NCI-H1436 treated with DMSO at 0.1 percent for 48 hours (cell line): ENCODE data around the gene FOSL1.

Experiments used
- DNase-seq: peaks from one replicate; lab custom pipeline; 2025; lab: John Stamatoyannopoulos, UW

Gene FOSL1

DNA sequence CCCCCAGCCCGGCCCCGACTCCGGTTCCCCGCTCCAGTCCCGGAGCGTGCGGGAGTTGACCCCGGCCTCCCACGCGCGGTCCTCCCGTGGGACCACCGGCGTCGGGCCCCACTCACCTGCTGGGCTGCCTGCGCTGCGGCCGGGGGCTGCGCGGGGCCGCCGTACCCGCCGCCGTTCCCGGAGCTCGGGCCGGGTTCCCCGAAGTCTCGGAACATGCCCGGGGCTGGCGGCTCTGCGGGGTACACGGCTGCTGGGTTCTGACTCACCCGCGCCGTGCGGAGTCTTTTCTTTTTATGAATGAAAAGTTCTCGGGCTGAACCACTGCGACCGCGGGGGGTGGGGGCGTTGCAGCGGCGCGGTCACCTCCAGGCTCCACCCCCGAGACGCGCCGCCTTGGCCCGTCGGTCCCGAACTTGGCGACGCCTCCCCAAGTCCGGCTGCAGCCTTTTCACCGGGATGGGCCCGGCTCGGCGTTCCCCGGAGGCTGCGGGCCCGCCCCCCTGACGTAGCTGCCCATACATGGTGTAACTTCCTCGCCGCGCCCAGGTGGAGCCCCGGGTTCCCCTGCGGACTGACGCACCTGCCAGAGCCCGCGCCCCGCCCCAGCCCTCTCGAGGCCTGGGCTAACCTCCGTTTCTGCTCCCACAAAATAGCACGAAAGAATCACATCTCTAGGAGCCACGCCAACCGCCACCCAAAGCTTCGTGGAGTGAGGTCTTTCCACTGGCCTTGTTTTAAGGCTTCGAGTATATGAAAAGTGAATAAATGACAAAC is at the start of gene FOSL1:
FOSL1 (minus strand) TSS at position 264 of the 774 bp plus-strand sequence; CDS start at position 215, 49 bp downstream.
- peak; percentile 29 for DNase-seq

GRCh38 chr11:65947603-65948125 is 47.5 kb upstream of the FOSL1 start:
- no peak for DNase-seq

DNA sequence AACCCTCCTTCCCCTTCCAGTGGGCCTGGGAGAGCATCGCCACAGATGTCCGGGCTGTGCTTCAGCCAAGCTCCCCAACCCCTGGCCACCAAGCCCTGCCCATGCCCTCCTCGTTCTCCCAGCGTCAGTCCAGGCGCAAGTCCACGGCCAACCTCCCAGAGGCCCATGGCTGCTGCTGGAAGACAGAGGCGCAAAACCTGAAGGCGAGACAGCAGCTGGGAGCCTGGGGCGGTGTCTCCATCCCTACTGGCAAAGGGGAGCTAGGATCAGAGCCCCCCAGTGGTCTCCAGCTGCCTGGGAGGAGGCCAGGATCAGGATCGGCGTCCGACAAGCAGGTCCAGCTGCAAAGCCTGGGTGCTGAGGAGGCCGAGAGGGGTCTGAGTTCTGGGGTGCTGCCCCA is 46.9 kb upstream of the FOSL1 start:
- DNase-seq: no peak

DNA sequence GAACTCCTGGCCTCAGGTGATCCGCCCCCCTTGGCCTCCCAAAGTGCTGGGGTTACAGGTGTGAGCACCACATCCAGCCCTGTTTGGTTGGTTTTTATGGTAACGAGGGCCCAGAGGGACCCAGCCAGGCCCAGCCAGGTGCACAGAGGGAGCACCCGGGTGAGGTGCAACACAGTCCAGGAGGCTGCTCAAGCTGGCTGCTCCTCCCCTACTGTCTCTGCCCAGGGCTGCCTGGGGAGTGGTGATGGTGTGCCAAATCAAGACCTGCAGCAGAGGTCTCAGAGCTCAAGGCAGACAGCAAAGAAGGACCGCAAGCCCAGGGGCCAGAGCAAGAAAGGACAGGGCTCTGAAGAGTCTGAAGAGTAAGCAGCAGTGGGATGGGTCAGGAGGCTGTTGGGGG is 46.5 kb upstream of the FOSL1 start:
- no peak for DNase-seq

DNA sequence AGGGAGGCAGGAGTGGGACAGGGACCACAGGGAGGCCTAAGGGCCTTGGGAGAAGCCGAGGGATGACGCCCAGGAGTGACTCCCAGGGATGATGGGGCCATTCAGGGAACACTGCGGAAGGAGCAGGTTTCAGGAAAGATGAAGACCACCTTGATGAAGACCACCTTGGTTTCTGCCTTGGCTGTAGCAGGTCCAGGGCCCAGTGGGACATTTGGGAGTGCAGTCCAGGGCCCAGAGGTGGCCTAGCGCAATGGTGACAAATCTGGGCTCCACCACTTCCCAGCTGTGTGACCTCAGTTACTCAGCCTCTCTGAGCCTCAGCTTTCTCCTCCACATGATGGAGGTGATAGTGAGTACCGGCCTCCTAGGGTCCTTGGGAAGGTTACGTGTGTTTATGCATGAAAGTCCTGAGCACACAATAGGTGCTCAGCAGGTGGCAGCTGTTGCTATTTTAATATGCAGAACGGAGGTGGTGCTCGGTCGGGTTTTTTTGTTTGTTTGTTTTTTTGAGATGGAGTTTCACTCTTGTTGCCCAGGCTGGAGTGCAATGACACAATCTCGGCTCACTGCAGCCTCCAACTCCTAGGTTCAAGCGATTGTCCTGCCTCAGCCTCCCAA is 45.9 kb upstream of the FOSL1 start:
- no peak for DNase-seq

- no peak for DNase-seq
Measured at GRCh38 chr11:65945430-65945911, 45.3 kb upstream of the FOSL1 start, which contains the start of gene TSGA10IP. Gene TSGA10IP (plus strand): TSS chr11:65945480. CDS start chr11:65945676, 196 bp downstream.

GRCh38 chr11:65944767-65945166 is 44.6 kb upstream of the FOSL1 start:
- DNase-seq: no peak

DNA sequence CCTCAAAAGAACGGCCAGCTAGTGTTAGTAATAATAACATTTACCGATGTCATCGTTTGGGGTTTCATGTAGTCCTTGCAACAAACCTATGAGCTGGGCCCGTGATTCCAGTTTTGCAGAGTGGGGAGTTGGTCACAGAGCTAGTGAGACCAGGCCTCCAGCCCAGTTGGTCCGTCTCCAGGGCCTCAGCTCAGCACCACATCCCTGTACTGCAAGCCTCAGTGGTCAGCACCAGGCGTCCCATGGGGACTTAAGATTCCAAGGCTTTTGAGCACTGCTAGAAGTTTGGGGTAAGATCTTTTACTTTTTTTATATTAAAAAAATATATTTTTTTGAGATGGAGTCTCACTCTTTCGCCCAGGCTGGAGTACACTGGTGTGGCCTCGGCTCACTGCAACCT is 44.0 kb upstream of the FOSL1 start:
- DNase-seq: no peak

GRCh38 chr11:65942531-65942930 is 42.3 kb upstream of the FOSL1 start:
- DNase-seq: no peak

DNA sequence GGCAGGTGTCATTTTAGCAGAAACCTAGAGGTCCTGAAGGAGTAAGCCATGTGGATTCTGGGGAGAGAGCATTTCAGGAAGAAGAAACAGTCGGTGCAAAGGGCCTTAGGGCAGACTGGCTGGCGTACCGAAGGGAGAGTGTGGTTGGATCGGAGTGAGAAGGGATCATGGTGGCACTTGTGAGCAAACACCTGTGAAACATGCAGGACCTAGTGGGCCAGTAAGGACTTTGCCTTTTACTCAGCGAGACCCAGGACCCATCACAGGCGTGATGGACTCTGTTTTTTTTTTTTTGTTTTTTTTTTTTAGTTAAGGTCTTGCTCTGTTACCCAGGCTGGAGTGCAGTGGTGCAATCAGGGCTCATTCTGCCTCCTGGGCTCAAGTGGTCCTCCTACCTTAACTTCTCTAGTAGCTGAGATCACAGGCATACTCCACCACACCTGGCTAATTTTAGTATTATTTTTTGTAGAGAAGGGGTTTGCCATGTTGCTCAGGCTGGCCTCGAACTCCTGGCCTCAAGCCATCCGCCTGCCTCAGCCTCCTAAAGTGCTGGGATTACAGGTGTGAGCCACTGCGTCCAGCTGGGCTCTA is 41.6 kb upstream of the FOSL1 start:
- DNase-seq: no peak

- no peak for DNase-seq
Measured at GRCh38 chr11:65937766-65938165, 37.6 kb upstream of the FOSL1 start.

- no peak for DNase-seq
Measured at GRCh38 chr11:65934014-65934413, 33.8 kb upstream of the FOSL1 start.

DNA sequence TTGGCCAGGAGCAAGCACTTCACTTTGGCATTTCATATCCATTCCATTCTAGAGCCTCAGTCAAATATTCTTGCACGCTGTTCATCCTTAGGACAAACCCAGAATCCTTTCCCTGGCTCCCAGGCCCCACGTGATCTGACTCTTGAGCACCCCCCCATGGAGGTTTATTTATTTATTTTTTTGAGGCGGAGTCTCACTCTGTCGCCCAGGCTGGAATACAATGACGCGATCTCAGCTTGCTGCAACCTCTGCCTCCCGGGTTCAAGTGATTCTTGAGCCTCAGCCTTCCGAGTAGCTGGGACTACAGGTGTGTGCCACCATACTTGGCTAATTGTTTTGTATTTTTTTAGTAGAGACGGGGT is 32.4 kb upstream of the FOSL1 start:
- DNase-seq: no peak

- DNase-seq: no peak
Measured at GRCh38 chr11:65931773-65932557, 31.8 kb upstream of the FOSL1 start.

DNA sequence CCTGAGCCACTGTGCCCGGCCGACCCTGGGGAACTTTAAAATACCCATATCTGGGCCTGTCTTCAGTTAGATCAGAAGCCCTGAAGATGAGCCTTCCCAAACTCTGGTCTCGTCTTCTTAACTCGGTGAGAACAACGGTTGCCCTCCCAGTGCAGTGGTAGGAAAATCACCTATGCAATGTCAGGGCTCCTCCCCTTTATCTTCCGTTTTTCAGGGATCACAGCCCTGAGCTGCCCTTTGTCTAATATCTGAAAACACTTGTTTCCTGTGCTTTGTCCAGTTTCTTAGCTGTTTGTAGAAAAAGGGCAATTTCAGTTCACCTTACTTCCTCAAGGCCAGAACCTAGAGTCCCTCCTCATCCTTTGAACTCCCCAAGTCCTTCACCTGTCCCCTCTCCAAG is 28.5 kb upstream of the FOSL1 start:
- DNase-seq: no peak

- DNase-seq: no peak
Measured at GRCh38 chr11:65927904-65928397, 27.8 kb upstream of the FOSL1 start.

GRCh38 chr11:65925397-65925796 is 25.2 kb upstream of the FOSL1 start:
- no peak for DNase-seq

DNA sequence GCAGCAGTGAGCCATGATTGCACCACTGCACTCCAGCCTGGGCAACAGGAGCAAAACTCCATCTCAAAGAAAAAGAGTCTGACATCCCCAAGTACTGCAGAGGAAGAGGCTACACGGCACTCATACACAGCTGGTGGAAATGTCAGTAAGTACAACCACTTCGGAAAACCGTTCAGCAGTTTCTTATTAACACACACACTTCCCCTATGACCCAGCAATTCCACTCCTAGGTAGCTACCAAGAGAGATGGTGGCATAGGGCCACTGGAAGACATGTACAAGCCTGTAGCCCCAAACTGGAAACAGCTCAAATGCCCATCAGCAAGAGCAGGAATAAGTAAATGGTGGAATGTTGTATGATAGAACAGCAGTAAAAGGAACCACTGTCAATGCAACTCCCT is 22.4 kb upstream of the FOSL1 start:
- no peak for DNase-seq

DNA sequence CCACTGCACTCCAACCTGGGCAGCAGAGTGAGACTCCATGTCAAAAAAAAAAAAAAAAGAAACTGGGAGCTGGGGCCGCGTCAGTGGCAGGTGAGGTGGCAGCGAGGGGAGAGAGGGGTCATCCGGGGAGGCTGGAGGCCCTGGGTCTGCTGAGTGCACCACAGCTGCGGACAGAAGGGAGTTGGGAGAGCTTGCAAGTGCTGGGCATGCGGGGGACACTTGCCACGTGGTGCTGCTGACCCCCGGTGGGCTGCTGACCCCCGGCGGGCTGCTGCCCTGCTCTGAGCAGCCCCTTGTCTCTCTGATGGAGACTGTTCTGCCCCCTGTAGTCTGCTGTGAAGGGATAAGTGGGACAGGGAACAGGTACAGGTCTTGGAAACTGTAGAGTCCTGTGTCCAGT is 21.7 kb upstream of the FOSL1 start:
- no peak for DNase-seq

DNA sequence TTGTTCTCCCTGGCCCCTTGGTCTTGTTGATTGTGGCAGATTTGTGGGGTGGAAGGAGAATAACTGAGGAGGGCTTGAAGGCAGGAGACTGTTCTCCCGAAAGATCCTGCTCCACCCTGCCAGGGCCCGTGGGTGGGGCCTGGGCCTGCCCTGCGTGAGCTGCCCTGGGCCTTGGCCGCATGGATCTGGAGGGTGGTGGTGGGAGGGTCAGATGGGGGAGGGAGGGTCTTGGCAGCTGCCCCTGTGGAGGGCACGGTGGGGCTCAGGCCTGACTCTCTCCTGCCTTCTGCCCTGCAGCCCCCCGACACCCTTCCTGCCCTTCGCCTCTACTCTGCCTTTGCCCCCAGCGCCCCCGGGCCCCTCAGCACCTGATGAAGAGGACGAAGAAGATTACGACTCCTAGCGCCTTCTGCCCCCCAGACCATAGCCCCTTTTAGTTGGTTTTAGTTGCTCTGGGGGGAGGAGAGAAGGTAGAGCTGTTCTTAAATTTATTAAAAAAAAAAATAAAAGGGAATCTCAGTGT is 20.9 kb upstream of the FOSL1 start:
- DNase-seq: no peak

DNA sequence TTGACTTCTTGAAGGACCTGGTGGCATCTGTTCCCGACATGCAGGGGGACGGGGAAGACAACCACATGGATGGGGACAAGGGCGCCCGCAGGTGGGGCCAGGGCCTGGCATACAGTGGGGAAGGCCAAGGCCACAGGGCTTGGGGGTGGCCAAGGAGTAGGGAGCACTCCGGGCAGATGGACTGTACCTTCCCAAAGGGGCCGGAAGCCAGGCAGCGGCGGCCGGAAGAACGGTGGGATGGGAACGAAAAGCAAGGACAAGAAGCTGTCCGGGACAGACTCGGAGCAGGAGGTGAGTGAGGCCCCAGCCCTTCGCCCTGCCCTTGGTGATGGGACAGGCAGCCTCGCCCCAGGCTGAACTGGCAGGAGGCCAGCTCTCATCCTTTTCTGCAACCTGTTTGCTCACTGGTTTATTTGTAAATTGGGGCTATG is 20.2 kb upstream of the FOSL1 start:
- no peak for DNase-seq
